Breast epithelium (tissue), 4 donors: Measurements from ENCODE around the gene PPP1R26. TPM values are rescaled to one million over a fixed set of nuclear protein-coding genes. Genes with fewer than 3 reads are reported as not detected.

Experiments
- DNase-seq, 2 donors: peaks; one replicate each; pipeline ENCODE4 v3.0.0-alpha.2; 2019; ENCODE audit warnings: low spot score in 2 of 2
- H3K27ac ChIP-seq, 2 donors: fragments of 200-600 bp; sonication (generic) in 1 of 2; one replicate each; pipeline ENCODE4 v1.5.1; 2016 to 2019; ENCODE audit warnings: mild to moderate bottlenecking in 1 of 2
- H3K27me3 ChIP-seq, 2 donors: fragments of 200-600 bp; sonication (generic) in 1 of 2; one replicate each; pipeline versions ENCODE4 v1.5.1 to v1.6.0; 2017 to 2019; ENCODE audit warnings: control low read depth in 1 of 2, mild to moderate bottlenecking in 1 of 2
- H3K36me3 ChIP-seq: fragments of 200-600 bp; one replicate; pipeline ENCODE4 v1.5.1; 2019
- H3K4me1 ChIP-seq, 2 donors: fragments of 200-600 bp; sonication (generic); one replicate each; pipeline ENCODE4 v1.5.1; 2016 to 2019; ENCODE audit warnings: control low read depth in 1 of 2
- H3K4me3 ChIP-seq, 3 donors: fragments of 200-600 bp; sonication (generic); 1 replicate in 2 of 3; 2 replicates in 1 of 3; pipeline ENCODE4 v1.5.1; 2016 to 2019; ENCODE audit warnings: mild to moderate bottlenecking in 3 of 3, moderate library complexity in 2 of 3
- H3K9me3 ChIP-seq, 2 donors: fragments of 200-600 bp; sonication (generic) in 1 of 2; one replicate each; pipeline ENCODE4 v1.5.1; 2016 to 2019; ENCODE audit warnings: control low read depth in 1 of 2
- CTCF ChIP-seq, 3 donors: fragments of 450-650 bp; IDR thresholded peaks; one replicate each; pipeline ENCODE4 v1.5.1; 2016 to 2017; ENCODE audit warnings: antibody characterized with exemption in 3 of 3, mild to moderate bottlenecking in 3 of 3, moderate library complexity in 3 of 3
- POLR2A ChIP-seq: fragments of 450-650 bp; IDR thresholded peaks from one replicate; pipeline ENCODE4 v1.6.1; 2016; ENCODE audit warnings: antibody characterized with exemption, mild to moderate bottlenecking, moderate library complexity
- POLR2AphosphoS5 ChIP-seq, 3 donors: sonication (generic); formaldehyde crosslinking; IDR thresholded peaks; one replicate each; pipeline ENCODE4 v1.6.1; 2017; ENCODE audit warnings: antibody characterized with exemption in 3 of 3
- intact Hi-C: fragments of 100-400 bp; cut with DNase I; formaldehyde crosslinking; loops from one replicate; pipeline ENCODE4 v1.15.1; 2023; ENCODE audit warnings: low total_unique reads
- total RNA-seq, 3 donors: library from RNA; depleted of rRNA; stranded (reverse); fragments of >200 nt; gene quantifications; one replicate each; pipeline ENCODE4 v1.1.0, GENCODE V29; 2016

PPP1R26 gene
- total RNA-seq, 3 donors from 2014 or later: 13.9 to 18.1 (median 15.1) TPM

DNA sequence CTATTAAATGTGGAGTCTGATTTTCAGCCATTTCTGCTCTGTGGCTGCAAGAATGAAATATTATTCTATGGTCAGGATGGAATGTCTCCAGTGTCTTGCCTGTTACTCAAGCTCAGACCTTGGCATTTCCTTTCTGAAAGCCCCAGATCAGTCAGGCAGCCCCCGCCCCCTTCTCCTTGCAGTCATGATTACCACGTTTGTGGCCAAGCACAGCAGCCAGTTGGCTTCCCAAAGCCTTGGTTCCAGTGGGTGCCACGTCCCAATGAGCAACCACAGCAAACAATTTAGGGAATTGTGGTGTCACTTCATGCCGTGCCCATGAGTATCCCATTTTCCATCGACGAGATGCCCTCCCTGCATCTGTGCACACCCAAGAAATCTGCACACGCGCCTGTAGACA, 56.6 kb downstream of the PPP1R26 start:
- H3K36me3 ChIP-seq: no peaks in the 10 kb centered on the region
- H3K27me3 ChIP-seq: peaks cover 0 to 12% of the 10 kb centered on the region in 2 donors
- no peaks in the 10 kb centered on the region for H3K9me3 ChIP-seq
- no peaks in the 10 kb centered on the region for H3K4me1 ChIP-seq
- intact Hi-C loops: no loop called here
- DNase-seq: no peak
- H3K4me3 ChIP-seq: no peak overlapping the region
- TF ChIP-seq CTCF (IDR thresholded peaks at IDR 0.05) (no peak), POLR2A (no peak), POLR2AphosphoS5 (IDR thresholded peaks at IDR 0.05) (no peak)
- H3K27ac ChIP-seq: no peak overlapping the region

Other genes with a start within 250 kb of the PPP1R26 start
- 10 to 100 TPM; 35.4 to 39.8 (median 36.7) TPM for gene MRPS2, start 20.9 kb downstream of the PPP1R26 start, total RNA-seq
- not detected for gene LCN1, start 41.7 kb downstream of the PPP1R26 start, total RNA-seq
- gene OBP2A, start 66.3 kb downstream of the PPP1R26 start, total RNA-seq: not detected
- not detected for gene PAEP, start 82.0 kb downstream of the PPP1R26 start, total RNA-seq
- not detected for gene GLT6D1, start 159.8 kb downstream of the PPP1R26 start, total RNA-seq
- gene LCN9, start 183.5 kb downstream of the PPP1R26 start, total RNA-seq: under 1 TPM in 1 of 3 donors, not detected in 2; 0.64 TPM
- gene SOHLH1, start 219.7 kb downstream of the PPP1R26 start, total RNA-seq: not detected
- gene KCNT1, start 222.4 kb downstream of the PPP1R26 start, total RNA-seq: not detected